NCI-H1930 (cell line): Measurements from ENCODE around the gene KLF5.

ENCODE experiments used
- DNase-seq, 2 experiments: peaks; one replicate each; lab custom pipeline; 2025; lab: John Stamatoyannopoulos, UW

Gene KLF5

GRCh38 chr13:73059460-73060250 is 850 bp downstream of the KLF5 start:
- peak; percentile 46 to 49 for DNase-seq

- no peak for DNase-seq
Measured at GRCh38 chr13:73060251-73061160, 1.7 kb downstream of the KLF5 start.

GRCh38 chr13:73061473-73061872 is 2.7 kb downstream of the KLF5 start:
- no peak for DNase-seq

- DNase-seq = no peak
Measured at GRCh38 chr13:73061876-73062275, 3.1 kb downstream of the KLF5 start.

- DNase-seq = no peak
Measured at GRCh38 chr13:73062468-73062867, 3.7 kb downstream of the KLF5 start.

GRCh38 chr13:73063166-73063565 is 4.4 kb downstream of the KLF5 start:
- DNase-seq = no peak

GRCh38 chr13:73065036-73065435 is 6.2 kb downstream of the KLF5 start:
- DNase-seq = no peak

- DNase-seq = no peak
Measured at GRCh38 chr13:73065665-73066340, 7.0 kb downstream of the KLF5 start.

- DNase-seq = no peak
Measured at GRCh38 chr13:73069206-73069805, 10.5 kb downstream of the KLF5 start.

- DNase-seq = no peak
Measured at GRCh38 chr13:73070451-73071098, 11.8 kb downstream of the KLF5 start.

GRCh38 chr13:73072239-73072900 is 13.6 kb downstream of the KLF5 start:
- DNase-seq = no peak

- DNase-seq = no peak
Measured at GRCh38 chr13:73073050-73073449, 14.2 kb downstream of the KLF5 start.

- DNase-seq = no peak
Measured at GRCh38 chr13:73074014-73074413, 15.2 kb downstream of the KLF5 start.

- no peak for DNase-seq
Measured at GRCh38 chr13:73074926-73075325, 16.1 kb downstream of the KLF5 start.

- DNase-seq = no peak
Measured at GRCh38 chr13:73075546-73075945, 16.7 kb downstream of the KLF5 start.

GRCh38 chr13:73075954-73076353 is 17.1 kb downstream of the KLF5 start:
- DNase-seq = no peak

- no peak for DNase-seq
Measured at GRCh38 chr13:73077865-73078264, 19.1 kb downstream of the KLF5 start.

GRCh38 chr13:73079359-73079758 is 20.6 kb downstream of the KLF5 start:
- DNase-seq = no peak

- no peak for DNase-seq
Measured at GRCh38 chr13:73081256-73081915, 22.6 kb downstream of the KLF5 start.

- no peak for DNase-seq
Measured at GRCh38 chr13:73082471-73082870, 23.7 kb downstream of the KLF5 start.
